Fibroblast of skin of back (primary cell): Measurements from ENCODE around the gene IGSF9B.

Source experiments
- DNase-seq: peaks from one replicate; pipeline ENCODE4 v3.0.0-alpha.2; 2013

IGSF9B gene

DNA sequence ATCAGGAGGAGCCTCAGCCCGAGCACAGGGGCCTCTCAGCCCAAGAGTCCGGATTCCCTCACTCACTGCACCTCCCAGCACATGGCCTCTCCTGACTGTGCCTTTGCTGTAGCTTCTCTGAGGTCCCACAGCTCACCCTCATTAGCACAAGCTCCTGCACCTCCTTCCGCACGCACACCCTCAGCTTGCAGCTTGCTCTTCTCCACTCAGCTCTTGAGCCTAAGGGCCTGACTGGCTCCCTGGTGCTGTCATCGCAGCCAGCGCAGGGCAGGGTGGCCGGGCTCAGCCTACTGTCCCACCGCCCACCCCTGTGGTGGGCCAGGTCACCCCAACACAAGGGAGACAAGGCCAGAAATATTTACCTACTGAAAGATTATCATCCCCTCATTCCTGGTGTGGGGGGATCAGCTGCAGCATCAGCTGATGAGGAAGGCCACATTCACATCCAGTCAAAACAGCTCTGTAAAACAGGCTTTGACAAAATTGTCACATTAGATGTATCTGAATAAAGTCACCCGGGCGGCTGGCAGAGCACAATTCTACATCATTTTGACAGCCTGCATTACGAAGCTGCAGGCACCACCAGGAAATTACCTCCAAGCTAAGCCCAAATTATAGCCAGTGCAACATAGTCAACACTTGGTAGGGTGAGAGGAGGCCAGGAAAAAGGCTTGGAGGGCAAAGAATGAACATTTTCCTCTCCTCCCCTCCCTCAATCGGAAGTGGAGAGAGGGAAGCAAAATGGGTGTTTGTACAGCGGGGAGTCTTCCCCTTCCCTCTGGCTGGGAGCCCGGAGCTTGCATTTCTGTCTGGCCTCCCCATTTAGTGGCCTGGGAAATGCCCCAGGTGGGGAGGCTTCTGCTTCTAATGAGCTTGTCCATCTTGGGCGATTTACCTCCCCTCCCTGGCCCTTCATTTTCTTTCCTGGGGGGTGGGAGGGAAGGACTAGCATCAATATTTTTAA is 29.5 kb upstream of the IGSF9B start:
- DNase-seq = no peak

DNA sequence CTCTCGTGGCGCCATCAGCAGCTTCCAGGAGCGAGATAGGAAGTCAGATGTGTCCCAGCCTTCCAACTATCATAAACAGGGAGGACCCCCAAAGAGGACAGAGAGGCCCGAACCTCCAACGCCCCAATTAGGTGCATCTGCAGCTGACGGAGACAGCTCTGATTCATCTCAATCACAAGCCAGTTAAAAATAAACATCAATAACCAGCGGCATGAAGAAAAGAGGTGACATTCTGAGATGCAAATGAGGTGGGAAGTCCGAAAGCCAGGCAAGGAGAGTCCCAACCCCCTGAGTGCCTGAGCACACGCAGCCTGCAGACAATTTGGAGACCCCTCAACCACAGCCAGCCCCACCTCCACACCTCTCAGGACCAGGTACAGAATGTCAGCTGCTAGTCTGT is 28.1 kb upstream of the IGSF9B start:
- no peak for DNase-seq

DNA sequence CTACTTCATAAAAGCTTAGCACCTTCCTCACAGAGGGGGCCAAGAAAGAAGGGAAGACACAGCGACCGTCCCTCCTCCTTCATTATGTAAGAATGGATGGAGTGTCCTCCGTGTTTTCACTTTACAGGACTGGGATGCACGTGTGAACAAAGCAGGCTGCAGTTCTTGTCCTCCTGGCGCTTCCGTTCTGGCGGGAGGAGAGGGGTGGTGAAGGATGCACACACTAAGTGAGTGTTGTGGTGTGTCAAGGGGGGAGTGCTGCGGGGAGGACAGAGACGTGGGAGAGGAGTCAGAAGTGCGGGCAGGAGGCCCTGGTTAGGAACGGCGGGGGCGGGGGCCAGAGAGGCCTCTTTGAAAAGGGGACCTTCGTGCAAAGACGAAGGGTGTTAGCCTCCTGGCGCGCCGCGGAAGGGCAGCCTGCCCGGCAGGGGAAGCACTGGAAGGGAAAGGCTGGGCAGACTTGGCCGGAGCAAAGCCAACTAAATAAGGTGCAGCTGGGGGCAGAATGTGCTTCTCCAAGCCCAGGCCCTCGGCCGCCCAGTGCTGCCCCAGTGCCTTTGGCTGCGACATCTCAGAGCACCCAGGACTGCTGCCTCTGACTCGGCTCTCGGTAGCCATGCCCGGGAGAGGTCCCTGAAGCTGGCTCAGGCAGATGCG is 27.0 kb upstream of the IGSF9B start:
- DNase-seq = no peak

DNA sequence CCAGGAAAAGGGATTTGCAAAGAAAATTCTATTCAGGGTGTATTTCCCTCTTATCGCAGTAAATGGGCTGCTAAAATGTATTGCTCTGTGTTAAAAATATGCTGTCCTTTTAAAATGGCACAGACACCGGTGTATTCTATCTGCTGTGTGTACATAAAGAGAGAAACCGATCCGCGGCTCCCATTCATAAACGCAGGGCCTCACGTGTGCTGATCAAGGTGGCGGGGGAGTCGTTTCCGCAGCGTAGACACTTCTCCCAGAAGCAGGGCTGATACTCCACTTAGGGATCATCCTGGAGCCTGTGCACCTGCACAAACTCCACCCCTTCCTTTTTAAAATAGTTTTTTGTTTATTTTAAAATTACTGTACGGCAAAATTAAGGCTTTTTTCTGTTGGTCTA is 26.1 kb upstream of the IGSF9B start:
- DNase-seq = no peak

DNA sequence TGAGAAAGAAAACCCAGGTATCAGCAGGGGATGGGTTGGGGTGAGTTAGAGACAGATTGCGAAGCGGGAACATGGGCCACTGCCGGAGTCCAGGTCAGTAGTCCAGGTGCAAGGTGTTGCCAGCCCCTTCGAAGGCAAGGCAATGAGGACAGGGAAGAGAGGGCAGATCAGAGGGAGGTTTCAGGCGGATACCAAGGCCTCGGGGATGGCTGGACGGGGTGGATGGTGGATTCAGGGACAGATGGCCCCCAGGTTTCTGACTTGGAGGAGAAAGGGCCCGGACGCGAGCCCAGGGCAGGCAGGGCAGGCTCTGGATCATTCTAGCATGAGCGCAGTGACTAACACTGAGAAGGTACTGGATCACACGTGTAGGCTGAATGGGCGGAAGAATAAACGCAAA is 25.4 kb upstream of the IGSF9B start:
- DNase-seq = no peak

DNA sequence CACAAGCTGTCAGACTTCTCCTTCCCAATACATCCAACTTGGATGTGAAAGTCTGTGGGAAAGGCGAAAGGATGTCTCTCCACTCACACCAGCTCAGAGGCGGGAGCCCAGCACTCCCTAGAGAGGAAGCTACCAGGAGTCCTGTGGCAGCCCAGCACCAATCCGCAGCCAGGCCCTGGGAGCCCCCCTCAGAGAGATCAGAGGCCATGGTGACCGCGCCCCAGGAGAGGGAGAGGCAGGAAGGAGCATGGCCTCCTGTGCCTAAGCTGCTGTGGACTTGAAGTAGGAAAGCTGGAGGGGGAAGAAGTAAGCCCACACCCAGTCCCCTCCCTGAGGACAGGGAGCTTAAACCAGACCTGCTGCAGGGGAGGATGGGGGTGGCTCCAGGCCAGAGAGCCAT is 24.4 kb upstream of the IGSF9B start:
- DNase-seq = no peak

DNA sequence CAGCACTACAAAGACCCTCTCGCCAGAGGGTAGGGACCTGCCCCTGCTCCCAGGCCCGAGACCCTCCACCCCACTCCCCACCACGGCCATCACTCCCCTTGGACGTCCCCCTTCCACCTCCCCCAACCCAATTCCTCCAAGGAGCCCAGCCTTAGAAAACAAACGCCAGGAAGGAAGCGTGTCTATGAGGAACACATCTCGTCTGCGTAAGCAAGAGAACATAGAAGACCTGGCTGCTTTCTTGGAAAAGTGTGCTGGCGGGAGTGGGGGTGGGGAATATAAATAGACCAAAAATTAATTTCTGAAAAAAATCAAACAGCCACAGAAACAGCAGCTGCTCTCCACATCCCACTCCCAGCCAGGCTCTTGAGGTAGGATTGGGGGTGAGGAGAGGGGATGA is 23.9 kb upstream of the IGSF9B start:
- no peak for DNase-seq

DNA sequence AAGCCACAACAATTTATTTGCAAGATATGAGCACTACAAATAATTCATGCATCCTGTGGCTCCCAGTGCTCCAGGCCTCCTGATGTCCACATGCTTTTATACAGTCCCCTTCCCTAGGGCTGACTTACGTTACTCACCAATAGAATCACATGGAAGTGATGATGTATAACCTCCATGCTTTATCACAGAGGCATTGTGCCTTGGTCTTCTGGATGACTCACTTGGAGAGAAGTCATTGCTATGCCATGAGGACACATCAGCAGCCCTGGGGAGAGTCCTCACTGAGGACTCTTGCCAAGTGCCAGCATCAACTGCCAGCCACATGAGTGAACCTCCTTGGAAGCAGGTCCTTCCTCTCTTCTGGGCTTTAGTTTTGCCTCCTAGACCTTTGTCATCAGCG is 22.0 kb upstream of the IGSF9B start:
- peak; percentile 48 for DNase-seq

DNA sequence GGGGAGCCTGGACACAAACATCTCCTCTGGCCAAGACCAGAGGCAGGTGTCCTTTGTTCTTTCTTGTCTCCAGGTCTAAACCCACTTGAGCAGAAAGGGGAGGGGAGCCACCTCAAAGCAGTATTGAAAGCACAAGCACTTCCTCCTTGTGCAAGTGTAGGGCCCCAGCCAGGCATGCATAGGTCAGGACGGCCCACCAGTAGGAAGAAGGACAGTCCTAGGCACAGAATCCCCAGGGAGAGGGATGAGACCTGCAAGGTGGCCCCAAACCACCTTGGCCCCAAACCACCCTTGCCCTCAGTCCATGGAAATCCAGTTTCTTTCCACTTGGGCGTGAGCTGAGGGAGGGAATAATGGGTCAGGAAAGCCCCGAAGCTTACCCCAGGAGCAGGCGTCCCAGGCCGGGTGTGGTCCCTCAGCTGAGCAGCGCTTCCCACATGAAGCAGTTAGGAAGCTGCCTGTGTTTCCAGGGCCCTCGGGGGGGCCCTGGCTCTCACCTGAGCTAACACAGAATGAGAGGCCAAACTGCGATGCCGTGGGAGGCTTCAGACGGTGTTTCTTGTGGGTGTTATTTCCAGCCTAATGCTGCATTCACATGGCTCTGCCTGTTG is 20.4 kb upstream of the IGSF9B start:
- no peak for DNase-seq

DNA sequence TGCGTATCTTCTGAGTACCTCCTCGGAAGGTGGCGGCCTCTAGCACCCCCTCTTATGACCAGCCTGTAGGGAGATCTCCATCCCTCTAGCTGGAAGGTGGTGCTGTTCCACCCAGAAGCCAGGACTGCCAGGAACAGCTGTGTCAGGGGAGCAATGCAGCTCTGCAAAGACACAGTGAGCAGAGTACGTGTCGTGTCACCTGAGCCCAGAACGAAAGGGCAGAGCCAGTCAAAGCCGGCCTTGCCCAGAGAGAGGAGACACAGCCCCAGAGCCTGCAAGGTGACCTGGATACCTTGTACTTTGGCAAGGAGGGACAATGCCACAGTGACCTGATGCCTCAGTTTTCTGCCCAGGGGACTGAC is 18.7 kb upstream of the IGSF9B start:
- DNase-seq = no peak

DNA sequence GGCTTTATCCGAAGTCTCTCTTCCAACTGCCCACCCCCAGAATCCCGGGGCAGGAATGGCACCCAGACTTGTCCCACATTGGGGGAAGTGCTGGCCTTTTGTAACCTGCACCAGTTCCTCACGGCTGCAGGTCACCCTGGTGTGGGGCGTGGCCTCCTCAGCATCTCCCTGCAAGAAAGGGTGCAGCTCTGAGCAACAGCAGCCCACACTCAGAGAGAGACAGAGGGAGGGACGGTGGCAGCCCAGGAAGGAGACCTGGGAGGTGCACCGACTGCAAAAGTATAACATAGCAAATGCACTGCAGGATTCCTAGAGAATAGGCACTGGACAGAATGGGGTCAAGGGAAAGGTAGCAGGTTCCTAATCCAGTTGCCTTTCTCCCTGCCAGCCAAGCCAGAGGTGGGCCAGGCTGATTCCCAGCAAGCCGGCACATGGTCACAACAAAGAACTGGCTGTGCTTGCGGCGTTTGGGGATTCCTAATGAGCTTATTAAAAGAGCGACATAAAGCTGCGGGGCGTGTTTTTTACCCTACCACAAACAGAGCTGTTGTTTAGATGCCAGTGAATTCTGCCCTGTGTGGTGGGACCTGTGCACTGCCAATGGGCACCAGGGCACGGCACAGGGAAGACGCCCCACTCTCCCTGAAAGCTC is 18.2 kb upstream of the IGSF9B start:
- no peak for DNase-seq

DNA sequence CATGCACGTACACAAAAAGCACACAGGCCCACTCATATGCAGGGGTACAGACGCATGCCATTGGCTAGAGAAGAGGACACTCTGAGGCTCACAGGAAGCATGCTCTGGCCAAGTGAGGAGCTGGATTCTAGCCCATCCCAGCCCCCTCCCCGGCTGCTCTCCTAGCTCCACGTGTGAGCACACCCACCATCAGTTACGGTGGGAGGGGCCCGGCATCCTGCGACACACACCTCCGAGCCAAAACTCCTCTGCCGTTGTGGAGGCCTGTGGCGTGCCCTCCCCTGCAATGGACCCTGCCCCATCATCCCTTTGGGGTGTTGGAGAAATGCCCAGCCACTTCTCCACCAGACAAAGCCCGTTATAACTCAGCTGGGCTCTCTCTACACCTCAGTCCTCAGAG is 15.1 kb upstream of the IGSF9B start:
- DNase-seq = no peak

DNA sequence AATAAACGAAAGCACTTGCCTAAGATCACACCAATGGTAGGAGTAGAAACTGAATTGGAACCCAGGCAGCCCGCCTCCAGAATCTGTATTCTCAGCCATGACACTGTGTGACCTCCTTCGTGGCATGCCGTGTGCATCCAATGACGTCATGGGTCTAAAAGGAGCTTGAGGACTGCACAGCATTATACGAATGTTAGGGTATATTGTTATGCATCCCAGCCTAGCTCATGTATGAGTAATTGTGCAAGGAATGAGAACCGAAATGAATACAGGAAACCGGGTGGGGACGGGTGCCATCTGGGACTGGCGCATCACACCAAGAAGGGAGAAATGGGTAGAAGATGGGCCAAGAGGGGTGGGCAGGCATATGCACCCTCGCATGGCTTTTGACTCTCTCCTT is 12.3 kb upstream of the IGSF9B start:
- DNase-seq = no peak

DNA sequence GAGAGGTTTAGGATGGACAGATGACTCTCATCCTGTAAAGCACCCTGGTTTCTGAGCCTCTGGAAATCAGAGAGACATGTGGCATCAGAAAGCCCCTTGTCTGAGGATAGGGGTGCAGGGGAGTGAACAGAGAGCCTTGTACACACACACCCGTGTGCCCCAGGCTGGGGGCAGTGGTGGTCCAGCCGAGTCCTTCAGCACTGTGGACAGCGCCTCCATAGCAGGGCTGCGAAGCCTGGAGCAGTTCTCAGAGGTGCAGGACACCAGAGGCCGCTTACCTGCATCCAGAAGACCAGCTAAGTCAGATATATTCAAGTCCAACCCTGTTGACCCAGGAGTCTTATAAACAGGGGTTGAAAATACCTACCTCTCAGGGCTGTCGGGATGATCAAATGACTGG is 11.5 kb upstream of the IGSF9B start:
- DNase-seq = no peak

DNA sequence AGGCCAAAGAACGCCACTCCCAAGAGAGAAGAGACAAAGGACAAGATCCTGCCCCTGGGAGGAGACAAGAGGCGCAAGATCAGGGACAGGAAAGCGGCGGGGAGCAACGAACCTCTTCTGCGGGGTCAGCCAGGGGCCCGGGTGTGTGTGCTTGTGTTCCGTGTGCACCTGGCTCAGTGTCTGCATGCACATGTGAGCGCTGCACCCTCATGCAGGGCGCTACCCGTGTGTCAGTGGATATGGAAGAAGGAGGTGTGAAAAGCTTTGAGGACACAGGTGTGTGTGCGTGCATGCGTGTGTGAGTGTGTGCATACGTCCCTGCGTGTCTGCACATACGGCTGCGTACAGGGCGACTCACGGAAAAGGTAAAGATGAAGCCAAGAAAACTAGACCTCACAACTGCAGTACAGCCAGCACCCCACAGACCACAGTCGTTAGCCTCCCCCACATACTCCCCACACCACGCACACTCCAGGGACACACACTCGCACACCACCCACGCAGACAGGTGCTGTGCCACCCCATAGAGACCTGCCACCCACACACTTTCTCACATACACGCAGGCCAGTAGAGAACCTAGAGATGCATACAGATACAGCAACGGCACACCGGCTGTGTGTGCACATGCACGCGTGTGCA is 11.0 kb upstream of the IGSF9B start:
- no peak for DNase-seq

DNA sequence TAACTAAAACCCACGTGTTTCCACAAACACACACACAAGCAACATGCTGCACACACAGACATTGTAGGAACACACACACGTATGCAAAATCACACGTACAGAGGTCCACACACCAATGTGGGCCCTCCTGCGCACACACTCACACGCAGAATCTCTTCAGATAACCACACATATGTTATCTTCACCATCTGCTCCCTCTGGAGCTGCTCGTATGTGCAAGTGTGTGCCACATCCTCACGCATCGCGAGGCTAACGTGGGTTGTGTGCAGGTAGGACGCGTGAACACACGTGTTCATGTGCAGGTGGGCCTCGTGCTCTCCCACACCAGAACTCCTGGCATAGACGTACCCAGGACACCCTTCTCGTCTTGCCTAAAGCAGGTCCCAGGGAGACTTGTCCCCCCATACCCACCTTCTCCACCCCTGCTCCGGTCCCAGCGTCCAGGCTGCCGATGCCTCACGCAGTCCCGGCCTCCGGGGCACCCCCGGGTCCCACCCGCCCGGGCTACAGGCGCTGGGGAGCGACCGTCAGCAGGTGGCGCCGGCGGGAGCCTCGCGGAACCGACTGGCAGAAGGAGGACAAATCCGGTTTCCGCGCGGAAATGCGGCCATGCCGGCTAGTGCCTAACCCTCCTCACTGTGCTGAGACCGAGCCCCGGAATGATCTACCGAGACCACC is 10.3 kb upstream of the IGSF9B start:
- DNase-seq = no peak

DNA sequence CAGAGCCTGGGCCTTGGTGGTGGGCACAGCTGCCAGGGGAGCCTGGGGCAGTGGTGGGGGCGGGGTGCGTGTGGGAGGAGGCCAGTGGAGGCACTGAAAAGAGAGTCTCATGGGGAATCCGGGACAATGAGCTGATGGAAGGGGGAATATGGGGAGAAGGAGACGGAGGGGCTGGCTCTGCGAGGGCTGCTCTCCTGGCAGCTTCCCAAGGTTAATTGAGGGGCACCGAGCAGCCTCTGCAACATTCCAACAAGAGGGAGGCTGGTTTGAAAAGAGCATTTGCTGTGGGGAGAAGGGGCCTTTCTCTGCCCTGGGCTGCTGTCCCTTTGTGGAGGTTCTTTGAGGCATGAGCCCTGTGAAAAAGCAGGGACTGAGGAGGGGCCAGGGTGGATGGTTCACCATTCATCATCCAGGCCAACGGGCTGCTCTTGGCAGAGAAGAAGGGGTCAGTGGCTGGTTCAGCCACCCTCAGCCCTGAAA is 9.4 kb upstream of the IGSF9B start:
- DNase-seq = no peak

DNA sequence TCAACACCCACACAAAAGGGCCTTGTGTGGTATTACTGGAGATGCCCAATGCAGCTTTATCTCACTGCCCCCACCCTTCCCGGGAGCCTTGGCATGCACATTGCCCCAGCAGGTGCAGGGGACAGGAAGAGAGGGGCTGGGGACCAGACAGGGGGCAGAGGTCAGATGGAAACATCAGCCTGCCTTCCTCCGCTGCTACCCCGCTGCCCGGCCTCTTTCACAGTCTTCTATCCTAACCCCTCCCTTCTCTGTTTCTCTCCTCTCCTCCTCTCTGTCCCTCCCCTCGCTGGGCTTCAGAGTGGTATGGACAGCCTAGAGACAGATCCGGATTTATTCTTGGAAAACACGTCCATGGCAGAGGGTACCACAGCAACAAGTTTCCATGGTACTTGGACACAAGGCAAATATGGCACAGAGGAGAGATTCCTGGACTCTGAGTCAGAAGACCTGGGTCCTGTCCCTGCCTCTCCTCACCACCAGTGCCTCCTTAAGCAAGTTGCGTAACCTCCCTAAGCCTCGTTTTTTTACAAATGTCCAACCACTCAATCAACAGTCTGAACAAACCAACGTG is 8.3 kb upstream of the IGSF9B start:
- no peak for DNase-seq

DNA sequence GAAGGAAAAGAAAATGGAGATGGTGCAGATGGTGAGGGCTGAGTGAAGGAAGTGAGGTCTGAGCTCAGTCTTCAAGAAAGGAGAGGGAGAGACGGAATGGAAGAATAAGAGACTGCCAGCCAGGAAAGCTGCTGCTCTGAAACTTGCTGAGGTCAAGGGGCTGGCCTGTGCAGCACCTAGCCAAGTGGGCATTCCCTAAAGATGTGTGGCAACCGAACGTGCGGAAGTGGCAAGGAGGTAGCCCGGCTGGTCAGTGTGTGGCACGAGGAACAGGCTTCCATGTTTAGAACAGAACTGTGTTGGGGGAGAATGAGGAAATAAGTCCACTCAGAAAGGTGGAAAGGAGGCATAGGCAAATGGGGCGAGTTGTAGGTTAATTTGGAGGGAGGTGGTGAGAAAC is 7.6 kb upstream of the IGSF9B start:
- no peak for DNase-seq

DNA sequence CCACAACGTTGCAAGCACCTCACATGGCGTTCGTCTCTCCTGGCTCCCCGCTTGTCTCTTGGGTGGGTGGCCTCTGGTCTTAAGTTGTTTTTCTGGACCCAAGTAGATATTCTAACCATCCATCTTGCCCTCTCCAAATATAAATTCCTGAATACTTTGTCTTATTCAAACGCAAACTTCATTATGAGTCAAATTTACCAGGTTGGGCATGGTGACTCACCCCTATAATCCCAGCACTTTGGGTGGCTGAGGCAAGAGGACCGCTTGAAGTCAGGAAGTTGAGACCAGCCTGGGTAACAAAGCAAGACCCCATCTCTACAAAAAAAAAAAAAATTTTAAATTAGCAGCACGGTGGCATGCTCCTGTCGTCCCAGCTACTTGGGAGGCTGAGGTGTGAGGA is 5.1 kb upstream of the IGSF9B start:
- no peak for DNase-seq

DNA sequence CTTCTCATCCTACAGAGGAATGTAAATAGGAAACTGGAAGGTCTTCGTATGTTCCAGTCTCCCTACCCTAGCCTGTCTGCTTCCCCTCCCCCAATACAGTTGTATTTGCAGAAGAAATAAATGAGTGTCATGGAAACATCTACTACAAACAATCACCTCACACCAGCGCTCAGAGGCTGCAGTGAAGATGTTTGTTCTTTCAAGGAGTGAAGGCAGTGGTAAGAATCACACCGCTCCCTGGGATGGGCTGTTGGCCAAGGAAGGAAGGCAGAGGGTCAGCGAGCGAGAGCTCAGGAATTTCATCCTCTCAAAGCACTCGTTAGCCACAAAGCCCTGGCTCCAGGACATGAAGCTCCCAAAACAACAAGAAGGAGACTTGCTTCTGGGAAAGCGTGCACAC is 1.1 kb upstream of the IGSF9B start:
- peak; percentile 29 for DNase-seq

DNA sequence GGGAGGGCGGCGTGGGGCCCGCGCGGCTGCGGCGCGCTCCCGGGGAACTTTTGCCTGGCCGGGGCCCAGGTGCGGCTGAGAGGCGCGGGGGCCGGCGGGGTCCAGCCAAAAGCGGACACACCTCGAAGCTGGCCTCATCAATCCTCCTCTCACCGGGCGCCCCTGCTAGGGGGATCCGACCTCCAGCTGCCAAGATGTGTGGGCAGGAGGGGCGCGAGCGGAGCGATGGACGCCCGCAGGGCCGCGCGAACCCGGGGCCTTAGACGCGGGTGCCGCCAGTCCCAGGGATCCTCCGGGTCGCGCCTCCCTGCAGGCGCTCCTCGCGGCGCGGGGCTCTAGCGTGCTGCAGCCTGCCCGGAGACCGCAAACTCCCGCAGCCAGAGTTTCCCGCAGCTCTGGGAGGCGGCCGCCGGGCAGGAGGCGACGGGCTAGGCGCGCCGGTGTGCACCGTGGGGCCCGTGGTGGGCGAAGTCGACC is 785 bp downstream of the IGSF9B start:
- DNase-seq = no peak
